GM03348 (cell line): ENCODE measurements around the gene KIT.
"Not testable (repeated sequence)": the region's sequence is repeated elsewhere in the genome, so short reads cannot be mapped to it uniquely, and the experiment has no call there.

Experiments used
- DNase-seq: peaks from one replicate; pipeline ENCODE4 v3.0.0; 2012; ENCODE audit warnings: low spot score

KIT gene

GRCh38 chr4:54657551-54658251 is at the start of gene KIT:
Gene KIT, plus strand, starts transcription at chr4:54657957. Its CDS starts 58 bp downstream, at chr4:54658015.
- peak; percentile 66 for DNase-seq

- no peak for DNase-seq
These were observed 48.4 kb upstream of the KIT start for GRCh38 chr4:54609310-54609709.

GRCh38 chr4:54614149-54614548 is 43.6 kb upstream of the KIT start:
- DNase-seq = no peak

GRCh38 chr4:54620773-54621172 is 37.0 kb upstream of the KIT start:
- no peak for DNase-seq

- DNase-seq = no peak
These were observed 32.4 kb upstream of the KIT start for GRCh38 chr4:54625391-54625790.

GRCh38 chr4:54626113-54626512 is 31.6 kb upstream of the KIT start:
- no peak for DNase-seq

GRCh38 chr4:54632537-54632936 is 25.2 kb upstream of the KIT start:
- no peak for DNase-seq

- not testable (repeated sequence) for DNase-seq
These were observed 24.5 kb upstream of the KIT start for GRCh38 chr4:54633102-54633740.

GRCh38 chr4:54635318-54635717 is 22.4 kb upstream of the KIT start:
- DNase-seq = no peak

- DNase-seq = no peak
These were observed 20.4 kb upstream of the KIT start for GRCh38 chr4:54637325-54637724.

GRCh38 chr4:54641101-54641500 is 16.7 kb upstream of the KIT start:
- not testable (repeated sequence) for DNase-seq

- DNase-seq = no peak
These were observed 14.6 kb upstream of the KIT start for GRCh38 chr4:54643172-54643571.

GRCh38 chr4:54643958-54644751 is 13.6 kb upstream of the KIT start:
- DNase-seq = no peak

- DNase-seq = no peak
These were observed 11.9 kb upstream of the KIT start for GRCh38 chr4:54645830-54646229.

GRCh38 chr4:54647070-54647469 is 10.7 kb upstream of the KIT start:
- DNase-seq = no peak

GRCh38 chr4:54651050-54651449 is 6.7 kb upstream of the KIT start:
- no peak for DNase-seq

- DNase-seq = no peak
These were observed 3.0 kb upstream of the KIT start for GRCh38 chr4:54654753-54655152.

- DNase-seq = no peak
These were observed 589 bp upstream of the KIT start for GRCh38 chr4:54657185-54657550.

GRCh38 chr4:54658252-54659093 is 716 bp downstream of the KIT start:
- DNase-seq = peak; percentile 68

GRCh38 chr4:54659313-54659712 is 1.6 kb downstream of the KIT start:
- no peak for DNase-seq

- no peak for DNase-seq
These were observed 2.2 kb downstream of the KIT start for GRCh38 chr4:54659749-54660535.
